HCEC 1CT (cell line): ENCODE data around the gene XPO1.
"Not testable (repeated sequence)": the region's sequence is repeated elsewhere in the genome, so short reads cannot be mapped to it uniquely, and the experiment has no call there.

Source experiments
- DNase-seq: peaks from one replicate; pipeline ENCODE4 v3.0.0-alpha.2; 2017

The XPO1 gene

DNA sequence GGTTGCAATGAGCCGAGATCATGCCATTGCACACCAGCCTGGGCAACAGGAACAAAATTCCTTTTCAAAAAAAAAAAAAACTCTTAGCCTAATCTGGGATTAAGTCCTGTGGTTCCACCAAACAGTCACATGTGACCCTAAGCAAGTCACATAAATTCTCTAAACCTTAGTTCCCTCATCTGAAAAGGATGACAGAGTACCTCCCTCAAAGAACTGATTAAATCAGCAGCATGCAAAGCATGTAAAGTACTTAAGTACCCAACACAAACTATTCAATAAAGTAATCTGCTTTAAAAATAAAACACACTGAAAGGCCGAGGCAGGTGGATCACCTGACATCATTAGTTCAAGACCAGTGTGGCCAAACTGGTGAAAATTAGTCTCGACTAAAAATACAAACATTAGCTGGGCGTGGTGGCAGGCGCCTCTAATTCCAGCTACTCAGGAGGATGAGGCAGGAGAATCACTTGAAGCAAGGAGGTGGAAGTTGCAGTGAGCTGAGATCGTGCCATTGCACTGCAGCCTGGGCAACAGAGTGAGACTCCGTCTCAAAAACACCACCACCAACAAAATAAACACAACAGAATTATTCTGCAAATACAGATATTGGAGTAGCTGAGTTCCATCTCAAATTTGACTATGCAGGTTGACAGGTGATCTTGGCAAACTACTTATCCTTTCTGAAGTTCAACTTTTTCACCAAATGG, 74.2 kb downstream of the XPO1 start:
- no peak for DNase-seq

DNA sequence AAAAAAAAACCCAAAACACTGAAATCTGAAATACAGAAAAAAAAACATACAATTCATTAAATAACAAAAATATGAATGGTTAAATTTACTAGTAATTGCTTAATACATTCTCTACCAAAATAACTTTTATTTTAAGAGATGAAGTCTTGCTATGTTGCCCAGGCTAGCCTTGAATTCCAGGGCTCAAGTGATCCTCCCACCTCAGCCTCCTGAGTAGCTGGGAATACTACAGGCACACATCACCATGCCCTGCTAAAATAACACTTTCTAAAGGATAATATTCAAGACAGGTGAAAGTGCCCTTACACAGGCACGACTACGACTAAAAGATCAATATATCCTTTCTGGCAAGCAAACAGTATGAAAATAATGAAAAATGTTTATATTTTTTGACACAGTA, 76.8 kb downstream of the XPO1 start:
- no peak for DNase-seq

DNA sequence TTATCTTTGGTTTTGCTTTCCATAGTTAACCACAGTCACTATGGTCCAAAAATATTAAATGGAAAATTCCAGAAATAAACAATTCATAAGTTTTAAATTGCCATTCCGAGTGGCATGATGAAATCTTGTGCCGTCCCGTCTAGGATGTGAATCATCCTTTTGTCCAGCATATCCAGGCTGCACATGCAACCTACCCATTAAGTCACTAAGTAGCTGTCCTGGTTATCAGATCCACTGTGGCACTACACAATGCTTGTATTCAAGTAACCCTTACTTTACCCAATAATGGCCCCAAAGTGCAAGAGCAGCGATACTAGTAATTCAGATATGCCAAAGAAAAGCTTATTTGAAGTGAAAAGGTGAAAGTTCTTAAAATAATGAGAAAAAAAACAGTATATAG, 78.0 kb downstream of the XPO1 start:
- DNase-seq: peak; percentile 75

DNA sequence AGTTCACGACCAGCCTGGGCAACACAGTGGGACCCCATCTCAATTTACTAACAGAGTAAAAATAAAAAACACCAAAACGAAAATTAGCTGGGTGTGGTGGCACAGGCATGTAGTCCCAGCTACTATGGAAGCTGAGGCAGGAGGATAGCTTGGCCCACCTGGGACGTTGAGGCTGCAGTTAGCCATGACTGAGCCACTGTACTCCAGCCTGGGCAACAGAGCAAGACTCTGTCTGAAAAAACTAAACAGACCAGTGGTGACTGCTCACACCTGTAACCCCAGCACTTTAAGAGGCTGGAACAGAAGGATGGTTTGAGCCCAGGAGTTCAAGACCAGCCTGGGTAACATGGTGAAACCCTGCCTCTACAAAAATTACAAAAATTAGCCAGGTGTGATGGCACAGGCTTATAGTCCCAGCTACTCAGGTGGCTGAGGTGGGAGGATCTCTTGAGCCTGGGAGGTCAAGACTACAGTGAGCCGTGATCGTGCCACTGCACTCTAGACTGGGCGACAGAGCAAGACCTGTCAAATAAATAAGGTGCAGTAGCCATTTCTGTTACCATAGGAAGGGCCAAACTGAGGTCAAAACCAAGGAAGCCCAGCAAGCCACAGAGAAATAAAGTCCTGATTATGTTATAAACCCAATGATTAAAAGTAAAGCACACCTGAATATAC, 81.3 kb downstream of the XPO1 start:
- no peak for DNase-seq

DNA sequence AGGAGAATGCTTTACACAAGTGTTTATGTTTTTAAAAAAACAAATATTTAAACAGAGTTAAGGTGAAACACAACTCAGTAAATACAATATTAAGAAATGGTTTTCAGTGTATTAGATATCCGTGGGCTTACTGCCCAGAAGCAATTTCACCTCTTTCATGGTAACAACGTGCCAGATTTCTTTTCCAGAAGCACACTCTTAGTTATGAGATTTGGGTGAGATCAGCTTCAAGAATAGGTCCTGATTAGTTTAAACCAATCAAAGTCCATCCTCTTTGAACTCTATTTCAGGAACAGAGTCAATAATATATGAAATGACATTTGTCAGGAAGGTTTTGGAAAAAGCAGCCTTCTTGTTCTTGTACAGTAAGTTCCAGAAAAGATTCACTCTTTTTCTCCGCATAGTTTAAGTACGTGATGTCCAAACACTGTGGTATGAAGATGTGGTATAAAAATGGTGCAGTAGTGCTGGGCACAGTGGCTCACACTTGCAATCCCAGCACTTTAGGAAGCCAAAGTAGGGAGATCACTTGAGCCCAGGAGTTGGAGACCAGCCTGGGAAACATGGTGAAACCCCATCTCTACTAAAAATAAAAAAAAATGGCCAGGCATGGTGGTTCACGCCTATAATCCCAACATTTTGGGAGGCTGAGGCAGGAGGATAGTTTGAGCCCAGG, 81.9 kb downstream of the XPO1 start:
- DNase-seq: no peak

DNA sequence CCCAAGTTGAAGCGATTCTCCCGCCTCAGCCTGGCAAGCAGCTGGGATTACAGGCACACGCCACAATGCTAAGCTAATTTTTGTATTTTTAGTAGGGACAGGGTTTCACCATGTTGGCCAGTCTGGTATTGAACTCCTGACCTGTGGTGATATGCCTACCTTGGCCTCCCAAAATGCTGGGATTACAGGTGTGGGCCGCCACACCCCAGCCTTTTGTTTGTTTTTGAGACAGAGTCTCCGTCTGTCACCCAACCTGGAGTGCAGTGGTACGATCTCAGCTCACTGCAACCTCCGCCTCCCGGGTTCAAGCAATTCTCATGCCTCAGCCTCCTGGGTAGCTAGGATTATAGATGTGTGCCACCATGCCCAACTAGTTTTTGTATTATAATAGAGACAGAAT, 83.2 kb downstream of the XPO1 start:
- not testable (repeated sequence) for DNase-seq

DNA sequence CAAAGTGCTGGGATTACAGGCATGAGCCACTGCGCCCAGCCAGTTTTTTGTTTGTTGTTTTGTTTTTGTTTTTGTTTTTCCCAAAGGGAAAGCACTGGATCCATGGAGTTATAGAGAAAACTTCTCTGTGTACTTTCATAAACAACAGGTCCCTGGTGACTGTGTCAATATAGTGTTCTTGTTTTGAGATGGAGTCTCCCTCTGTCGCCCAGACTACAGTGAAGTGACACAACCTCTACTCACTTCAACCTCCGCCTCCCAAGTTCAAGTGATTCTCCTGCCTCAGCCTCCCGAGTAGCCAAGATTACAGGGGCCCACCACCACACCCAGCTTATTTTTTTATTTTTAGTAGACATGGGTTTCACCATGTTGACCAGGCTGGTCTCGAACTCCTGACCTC, 83.8 kb downstream of the XPO1 start:
- DNase-seq: no peak

DNA sequence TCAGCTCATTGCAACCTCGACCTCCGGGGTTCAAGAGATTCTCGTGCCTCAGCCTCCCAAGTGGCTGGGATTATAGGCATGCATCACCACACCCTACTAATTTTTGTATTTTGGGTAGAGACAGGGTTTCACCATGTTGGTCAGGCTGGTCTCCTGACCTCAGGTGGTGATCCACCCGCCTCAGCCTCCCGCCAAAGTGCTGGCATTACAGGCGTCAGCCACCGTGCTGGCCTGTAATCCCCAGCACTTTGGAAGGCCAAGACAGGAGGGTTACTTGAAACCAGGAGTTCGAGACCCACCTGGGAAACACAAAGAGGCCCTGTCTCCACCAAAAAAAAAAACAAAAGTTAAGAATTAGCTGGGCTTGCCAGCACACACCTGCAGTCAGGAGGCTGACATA, 85.8 kb downstream of the XPO1 start:
- no peak for DNase-seq

DNA sequence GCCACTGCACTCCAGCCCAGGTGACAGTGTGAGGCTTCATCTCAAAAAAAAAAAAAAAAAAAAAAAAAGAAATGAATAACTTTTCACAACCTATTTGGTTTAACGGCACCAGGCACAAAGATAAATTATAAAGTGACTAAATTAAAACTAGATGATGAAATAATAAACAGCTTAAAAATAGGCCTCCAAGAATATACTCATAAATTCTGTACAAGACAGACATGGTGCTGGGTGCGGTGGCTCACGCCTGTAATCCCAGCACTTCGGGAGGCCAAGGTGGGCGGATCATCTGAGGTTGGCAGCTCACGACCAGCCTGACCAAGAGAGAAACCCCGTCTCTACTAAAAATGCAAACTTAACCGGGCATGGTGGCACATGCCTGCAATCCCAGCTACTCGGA, 87.0 kb downstream of the XPO1 start:
- no peak for DNase-seq

DNA sequence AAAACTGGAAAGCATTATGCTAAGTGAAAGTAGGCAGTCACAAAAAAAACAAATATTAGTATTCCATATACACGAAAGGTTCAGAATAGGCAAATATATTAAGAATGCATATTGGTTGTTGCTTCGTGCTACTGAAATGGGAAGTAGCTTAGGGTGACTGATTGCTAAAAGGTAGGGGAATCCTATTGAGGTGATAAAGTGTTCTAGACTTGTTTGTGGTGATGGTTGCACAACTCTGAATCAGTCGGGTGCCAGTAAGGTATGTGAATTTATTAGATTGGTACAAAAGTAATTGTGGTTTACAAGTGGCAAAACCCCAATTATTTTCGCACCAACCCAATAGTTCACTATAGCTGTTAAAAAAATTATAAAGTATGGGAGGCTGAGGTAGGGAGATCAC, 88.0 kb downstream of the XPO1 start:
- no peak for DNase-seq

DNA sequence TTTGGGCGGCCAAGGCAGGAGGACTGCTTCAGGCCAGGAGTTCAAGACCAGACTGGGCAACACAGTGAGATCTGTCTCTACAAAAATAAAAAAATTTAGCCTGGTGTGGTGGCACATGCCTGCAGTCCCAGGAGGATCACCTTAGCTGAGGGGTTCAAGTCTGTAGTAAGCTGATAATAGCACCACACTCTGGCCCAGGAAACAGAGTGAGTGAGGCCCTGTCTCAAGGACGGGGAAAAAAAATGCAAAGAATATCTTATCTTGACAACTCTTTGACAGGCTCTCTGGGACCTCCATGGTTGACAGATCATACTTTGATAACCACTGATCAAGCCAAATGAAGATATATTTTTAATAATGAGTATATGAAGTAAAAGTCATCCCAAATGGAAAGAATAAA, 89.9 kb downstream of the XPO1 start:
- DNase-seq: no peak

DNA sequence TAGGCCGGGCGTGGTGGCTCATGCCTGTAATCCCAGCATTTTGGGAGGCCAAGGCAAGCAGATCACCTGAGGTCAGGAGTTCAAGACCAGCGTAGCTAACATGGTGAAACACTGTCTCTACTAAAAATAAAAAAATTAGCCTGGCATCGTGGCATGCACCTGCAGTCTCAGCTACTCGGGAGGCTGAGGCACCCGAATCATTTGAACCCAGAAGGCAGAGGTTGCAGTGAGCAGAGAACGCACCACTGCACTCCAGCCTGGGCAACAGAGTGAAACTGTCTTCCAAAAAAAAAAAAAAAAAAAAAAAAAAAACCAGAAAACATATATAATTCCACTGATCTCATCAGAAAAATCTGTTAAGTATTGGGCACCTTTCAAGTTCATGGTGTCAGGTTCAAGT, 91.2 kb downstream of the XPO1 start:
- not testable (repeated sequence) for DNase-seq

DNA sequence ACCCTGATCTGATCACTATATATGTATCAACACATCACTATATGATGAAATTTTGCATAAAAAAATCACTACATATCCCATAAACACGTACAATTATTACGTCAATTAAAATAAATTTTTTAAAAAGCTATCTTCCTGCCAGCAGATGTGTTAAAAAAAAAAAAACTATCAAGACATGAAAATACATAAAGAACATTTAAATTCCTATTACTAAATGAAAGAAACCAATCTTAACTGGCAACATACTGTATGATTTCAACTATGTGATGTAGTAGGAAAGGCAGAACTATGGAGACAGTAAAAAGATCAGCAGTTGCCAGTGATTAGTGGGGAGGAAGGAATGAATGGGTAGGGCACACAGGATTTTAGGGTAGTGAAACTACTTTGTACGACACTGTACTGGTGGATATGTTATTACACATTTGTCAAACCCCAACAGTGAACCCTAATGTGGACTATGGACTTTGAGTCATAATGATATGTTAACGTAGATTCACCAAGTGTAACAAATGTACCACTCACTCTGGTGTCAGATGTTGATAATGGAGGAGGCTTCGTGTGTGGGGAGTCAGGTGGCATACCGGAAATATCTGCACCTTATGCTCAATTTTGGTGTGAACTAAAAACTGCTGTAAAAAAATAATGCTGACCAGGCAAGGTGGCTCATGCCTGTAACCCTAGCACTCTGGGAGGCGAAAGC, 94.7 kb downstream of the XPO1 start:
- DNase-seq: no peak

DNA sequence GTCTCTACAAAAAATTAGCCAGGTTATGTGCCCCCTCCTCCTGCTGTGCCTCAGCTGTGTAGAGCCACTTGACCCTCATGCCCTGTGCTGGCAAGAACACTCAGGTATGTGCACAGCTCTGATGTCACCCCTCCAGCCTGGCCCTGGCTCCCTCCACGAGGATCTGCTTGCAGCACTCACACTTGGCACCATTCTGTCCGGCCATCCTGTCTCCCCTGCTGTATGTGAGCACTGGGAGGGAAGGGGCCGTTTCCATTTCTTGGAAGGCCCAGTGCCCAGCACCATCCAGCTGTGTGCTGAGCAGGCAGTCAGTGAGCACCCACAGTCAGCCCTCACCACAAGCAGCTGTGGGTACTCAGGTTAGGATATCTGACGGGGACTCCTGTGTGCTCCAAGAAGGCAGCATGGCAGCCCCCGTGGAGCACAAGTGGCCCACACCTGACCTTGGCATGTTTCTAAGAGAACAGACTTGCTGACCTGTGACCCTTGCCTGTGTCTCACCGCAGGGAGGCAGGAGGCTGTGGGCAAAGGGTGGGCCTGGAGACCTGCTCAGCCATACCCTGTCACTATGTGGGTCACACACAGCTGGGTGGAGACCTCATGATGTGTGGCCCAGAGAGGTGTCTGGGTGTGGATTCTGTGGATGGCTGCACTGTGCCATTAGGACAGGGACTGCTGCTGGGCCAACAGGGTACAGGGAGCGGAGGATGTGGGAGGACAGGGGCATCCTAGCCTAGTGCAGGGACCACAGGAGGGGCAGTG, 98.7 kb downstream of the XPO1 start:
- DNase-seq: no peak

DNA sequence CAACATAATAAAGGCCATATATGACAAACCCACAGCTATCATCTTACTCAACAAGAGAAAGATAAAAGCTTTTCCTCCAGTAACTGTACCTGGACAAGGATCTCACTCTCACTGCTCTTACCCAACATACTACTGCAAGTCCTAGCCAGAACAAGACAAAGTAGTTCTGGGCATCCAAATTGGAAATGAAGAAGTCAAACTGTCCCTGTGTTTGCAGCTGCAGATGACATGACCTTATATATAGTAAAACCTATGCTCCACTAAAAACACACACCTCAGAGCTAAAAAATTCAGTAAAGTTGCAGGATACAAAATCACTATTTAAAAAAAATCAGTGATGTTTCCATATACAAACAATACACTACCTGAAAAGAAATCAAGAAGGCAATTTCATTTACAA, 99.5 kb downstream of the XPO1 start:
- no peak for DNase-seq

DNA sequence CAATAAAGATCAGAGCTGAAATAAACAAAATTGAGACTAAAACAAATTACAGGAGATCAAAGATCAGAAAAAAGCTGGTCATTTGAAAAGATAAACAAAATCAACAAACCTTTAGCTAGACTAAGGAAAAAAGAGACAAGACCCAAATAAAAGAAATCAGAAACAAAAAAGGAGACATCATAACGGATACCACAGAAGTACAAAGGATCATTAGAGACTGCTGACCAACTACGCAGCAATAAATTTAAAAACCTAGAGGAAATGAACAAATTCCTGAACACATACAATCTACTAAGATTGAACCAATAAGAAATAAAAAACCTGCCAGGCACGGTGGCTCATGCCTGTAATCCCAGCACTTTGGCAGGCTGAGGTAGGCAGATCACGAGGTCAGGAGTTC, 101.0 kb downstream of the XPO1 start:
- no peak for DNase-seq

DNA sequence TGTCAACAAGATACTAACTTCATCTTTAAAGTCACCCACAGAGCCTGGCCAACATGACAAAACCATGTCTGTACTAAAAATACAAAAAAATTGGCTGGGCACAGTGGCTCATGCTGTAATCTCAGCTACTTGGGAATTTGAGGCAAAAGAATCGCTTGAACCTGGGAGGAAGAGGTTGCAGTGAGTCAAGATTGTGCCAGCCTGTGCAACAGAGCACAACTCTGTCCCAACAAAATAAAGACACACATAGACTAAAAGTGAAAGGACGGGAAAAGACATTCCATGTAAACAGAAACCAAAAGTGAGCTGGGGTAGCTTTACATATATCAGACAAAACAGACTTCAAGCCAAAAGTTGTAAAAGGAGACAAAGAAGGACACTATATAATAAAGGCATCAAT, 102.1 kb downstream of the XPO1 start:
- no peak for DNase-seq

DNA sequence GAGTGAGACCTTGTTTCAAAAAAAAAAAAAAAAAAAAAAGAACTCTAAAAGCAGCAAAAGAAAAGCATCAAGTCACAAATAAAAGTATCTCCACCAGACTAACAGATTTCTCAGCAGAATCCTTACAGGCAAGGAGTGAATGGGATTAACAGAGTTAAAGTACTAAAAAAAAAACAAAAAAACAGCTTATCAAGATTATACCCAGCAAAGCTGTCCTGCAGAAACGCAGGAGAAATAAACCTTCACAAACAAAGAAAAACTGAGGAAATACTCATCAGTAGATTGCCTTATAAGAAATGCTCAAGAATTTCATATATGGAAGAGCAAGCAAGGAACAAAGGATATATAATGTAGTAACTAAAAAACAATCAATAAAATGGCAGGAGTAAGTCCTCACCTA, 102.9 kb downstream of the XPO1 start:
- no peak for DNase-seq

DNA sequence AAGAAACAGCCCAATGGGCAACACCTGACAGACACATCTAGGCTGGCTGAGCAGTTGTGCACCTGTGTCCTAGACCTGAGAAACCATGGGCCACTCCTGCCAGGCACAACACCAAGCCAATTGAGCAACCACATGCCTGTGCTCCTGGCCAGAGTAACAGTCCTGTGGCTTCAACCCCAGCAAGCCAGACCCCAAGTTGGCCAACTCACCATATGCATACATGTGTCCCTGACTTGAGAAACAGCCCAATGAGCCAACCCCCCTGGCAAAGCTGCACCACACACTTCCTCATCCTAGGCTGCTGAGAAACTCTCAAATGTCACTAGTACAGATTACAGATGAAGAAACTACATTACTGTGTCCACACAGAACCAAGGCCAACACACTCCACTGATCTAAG, 103.8 kb downstream of the XPO1 start:
- no peak for DNase-seq

DNA sequence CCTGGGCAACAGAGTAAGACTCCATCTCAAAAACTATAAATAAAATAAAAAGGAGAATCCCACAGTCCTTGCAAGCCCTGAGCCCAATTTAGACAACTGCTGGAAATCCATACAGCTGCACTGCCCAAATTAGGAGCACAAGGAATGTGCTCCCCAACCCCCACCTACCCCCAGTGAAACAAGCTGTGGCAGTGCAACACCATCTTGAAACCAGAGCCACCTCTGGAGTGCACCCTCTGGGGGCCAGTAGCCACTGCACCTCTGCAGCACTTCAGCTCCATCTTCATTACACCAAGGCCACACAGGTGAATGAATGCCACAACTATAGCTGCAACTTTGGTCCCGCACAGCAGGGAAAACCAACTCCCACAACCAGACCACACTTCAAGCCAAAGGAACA, 104.5 kb downstream of the XPO1 start:
- no peak for DNase-seq

DNA sequence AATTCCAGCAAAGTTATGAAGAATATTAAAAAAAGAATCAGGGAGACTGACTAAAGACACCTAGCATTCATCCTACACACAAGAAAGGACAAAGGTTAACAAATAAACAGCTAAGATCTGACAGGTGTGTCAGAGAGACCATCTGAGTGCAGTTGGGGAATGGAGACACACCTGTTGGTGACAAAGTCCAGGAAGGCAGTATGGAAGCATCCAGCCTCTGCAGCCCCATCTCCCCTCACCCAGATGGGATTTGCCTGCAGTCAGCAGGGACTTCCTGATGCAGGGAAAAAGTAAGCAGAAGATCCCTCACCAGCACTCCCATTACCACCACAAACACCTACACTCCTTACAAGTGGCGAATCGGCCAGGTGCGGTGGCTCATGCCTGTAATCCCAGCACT, 105.2 kb downstream of the XPO1 start:
- no peak for DNase-seq

DNA sequence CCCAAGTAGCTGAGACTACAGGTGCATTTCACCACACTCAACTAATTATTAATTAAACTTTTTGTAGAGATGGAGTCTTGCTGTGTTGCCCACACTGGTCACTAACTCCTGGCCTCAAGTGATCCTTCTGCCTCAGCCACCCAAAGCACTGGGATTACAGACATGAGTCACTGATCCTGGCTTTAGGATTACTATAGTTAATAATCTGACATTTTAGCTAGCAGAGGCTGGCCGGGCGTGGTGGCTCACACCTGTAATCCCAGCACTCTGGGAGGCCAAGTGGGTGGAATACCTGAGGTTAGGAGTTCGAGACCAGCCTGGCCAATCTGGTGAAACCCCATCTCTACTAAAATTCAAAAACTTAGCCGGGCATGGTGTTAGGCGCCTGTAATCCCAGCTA, 106.8 kb downstream of the XPO1 start:
- DNase-seq: no peak
